RWPE2 (cell line): ENCODE results near the gene OR11H6.
"Not testable (repeated sequence)": the region's sequence is repeated elsewhere in the genome, so short reads cannot be mapped to it uniquely, and the experiment has no call there.

ENCODE experiments used
- ATAC-seq: fragments of 200-7000 bp; cut with Tn5 transposase; 3 replicates; pipeline ENCODE4 v1.9.1; 2021; ENCODE audit warnings: low read depth
- DNase-seq: peaks from one replicate; pipeline ENCODE4 v3.0.0-alpha.2; 2020; ENCODE audit warnings: low spot score
- H3K27ac ChIP-seq: fragments of 450-650 bp; 2 replicates; pipeline ENCODE4 v1.5.1; 2017; ENCODE audit warnings: mild to moderate bottlenecking; ENCODE audit not compliant: poor library complexity, severe bottlenecking
- H3K27me3 ChIP-seq: fragments of 250-450 bp; sonication (Bioruptor Pico); 2 replicates; pipeline ENCODE4 v1.5.1; 2021; ENCODE audit warnings: mild to moderate bottlenecking, moderate library complexity; ENCODE audit not compliant: insufficient read depth, poor library complexity, severe bottlenecking
- H3K36me3 ChIP-seq: fragments of 250-450 bp; sonication (Bioruptor Pico); 2 replicates; pipeline ENCODE4 v1.5.1; 2020; ENCODE audit warnings: low read depth, mild to moderate bottlenecking, moderate library complexity
- H3K4me1 ChIP-seq: fragments of 250-450 bp; sonication (Bioruptor Pico); 2 replicates; pipeline ENCODE4 v1.5.1; 2021; ENCODE audit warnings: mild to moderate bottlenecking, moderate library complexity; ENCODE audit not compliant: insufficient read depth, poor library complexity, severe bottlenecking
- H3K4me3 ChIP-seq: fragments of 250-450 bp; sonication (Bioruptor Pico); 2 replicates; pipeline ENCODE4 v1.5.1; 2021; ENCODE audit warnings: mild to moderate bottlenecking, moderate library complexity; ENCODE audit not compliant: severe bottlenecking
- H3K9me3 ChIP-seq: fragments of 250-450 bp; sonication (Bioruptor Pico); 2 replicates; pipeline ENCODE4 v1.5.1; 2021; ENCODE audit warnings: mild to moderate bottlenecking, moderate library complexity; ENCODE audit not compliant: severe bottlenecking
- TF ChIP-seq, protein P1 (sequence below): fragments of 450-650 bp; IDR thresholded peaks from one replicate; pipeline ENCODE4 v1.5.1; 2017; ENCODE audit warnings: mild to moderate bottlenecking, moderate library complexity; ENCODE audit not compliant: poor library complexity, severe bottlenecking

OR11H6 gene

GRCh38 chr14:20228681-20229080, 5.2 kb downstream of the OR11H6 start, which contains the start of gene OR11H7:
Gene OR11H7, plus strand, starts transcription at chr14:20228981.
- DNase-seq (no peak), ATAC-seq (no peak)
- no peaks in the 10 kb centered on the region for H3K4me1 ChIP-seq
- no peaks in the 10 kb centered on the region for H3K9me3 ChIP-seq
- no peak within 1 kb of the TSS for H3K4me3 ChIP-seq
- H3K27me3 ChIP-seq: peaks cover 14% of the 10 kb centered on the region
- TF ChIP-seq, protein P1, sequence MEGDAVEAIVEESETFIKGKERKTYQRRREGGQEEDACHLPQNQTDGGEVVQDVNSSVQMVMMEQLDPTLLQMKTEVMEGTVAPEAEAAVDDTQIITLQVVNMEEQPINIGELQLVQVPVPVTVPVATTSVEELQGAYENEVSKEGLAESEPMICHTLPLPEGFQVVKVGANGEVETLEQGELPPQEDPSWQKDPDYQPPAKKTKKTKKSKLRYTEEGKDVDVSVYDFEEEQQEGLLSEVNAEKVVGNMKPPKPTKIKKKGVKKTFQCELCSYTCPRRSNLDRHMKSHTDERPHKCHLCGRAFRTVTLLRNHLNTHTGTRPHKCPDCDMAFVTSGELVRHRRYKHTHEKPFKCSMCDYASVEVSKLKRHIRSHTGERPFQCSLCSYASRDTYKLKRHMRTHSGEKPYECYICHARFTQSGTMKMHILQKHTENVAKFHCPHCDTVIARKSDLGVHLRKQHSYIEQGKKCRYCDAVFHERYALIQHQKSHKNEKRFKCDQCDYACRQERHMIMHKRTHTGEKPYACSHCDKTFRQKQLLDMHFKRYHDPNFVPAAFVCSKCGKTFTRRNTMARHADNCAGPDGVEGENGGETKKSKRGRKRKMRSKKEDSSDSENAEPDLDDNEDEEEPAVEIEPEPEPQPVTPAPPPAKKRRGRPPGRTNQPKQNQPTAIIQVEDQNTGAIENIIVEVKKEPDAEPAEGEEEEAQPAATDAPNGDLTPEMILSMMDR: no peak
- H3K27ac ChIP-seq: no peak within 1 kb of the TSS
- no peaks in the 10 kb centered on the region for H3K36me3 ChIP-seq

DNA sequence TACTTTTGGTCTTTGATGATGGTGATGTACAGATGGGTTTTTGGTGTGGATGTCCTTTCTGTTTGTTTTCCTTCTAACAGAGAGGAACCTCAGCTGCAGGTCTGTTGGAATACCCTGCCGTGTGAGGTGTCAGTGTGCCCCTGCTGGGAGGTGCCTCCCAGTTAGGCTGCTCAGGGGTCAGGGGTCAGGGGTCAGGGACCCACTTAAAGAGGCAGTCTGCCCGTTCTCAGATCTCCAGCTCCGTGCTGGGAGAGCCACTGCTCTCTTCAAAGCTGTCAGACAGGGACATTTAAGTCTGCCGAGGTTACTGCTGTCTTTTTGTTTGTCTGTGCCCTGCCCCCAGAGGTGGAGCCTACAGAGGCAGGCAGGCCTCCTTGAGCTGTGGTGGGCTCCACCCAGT, 11.9 kb downstream of the OR11H6 start:
- not testable (repeated sequence) for H3K4me1 ChIP-seq, H3K4me3 ChIP-seq, H3K9me3 ChIP-seq, ATAC-seq, H3K36me3 ChIP-seq, DNase-seq, H3K27me3 ChIP-seq, H3K27ac ChIP-seq

DNA sequence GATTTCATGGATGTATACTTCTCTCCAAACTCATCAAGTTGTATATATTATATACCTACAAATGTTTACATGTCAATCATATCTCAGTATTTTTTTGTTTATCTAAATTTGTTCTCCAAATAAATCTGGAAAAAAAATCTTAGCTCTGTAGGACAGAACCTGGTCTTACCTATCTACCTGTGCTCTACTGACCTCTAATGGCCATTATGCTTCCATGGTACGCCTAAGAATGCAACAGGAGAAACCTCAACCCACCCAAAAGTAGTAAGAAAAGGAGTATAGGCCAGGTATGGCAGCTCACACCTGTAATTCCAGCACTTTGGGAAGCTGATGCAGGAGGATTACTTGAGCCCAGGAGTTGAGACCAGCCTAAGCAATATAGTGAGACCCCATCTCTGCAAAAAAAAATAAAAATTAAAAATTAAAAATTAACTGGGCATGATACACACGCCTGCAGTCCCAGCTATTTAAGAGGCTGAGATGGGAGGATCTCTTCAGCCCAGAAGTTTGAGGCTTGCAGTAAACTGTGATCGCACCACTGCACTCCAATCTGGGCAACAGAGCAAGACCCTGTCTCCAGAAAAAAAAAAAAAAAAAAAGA, 24.2 kb downstream of the OR11H6 start:
- Histone ChIP-seq H3K4me1 (no peaks in the 10 kb centered on the region), H3K9me3 (no peaks in the 10 kb centered on the region), H3K4me3 (no peak overlapping the region), H3K27me3 (no peaks in the 10 kb centered on the region), H3K36me3 (no peaks in the 10 kb centered on the region), H3K27ac (no peak overlapping the region)
- DNase-seq (no peak), ATAC-seq (peak; percentile 84)
- TF ChIP-seq, protein P1: peak; percentile 83

DNA sequence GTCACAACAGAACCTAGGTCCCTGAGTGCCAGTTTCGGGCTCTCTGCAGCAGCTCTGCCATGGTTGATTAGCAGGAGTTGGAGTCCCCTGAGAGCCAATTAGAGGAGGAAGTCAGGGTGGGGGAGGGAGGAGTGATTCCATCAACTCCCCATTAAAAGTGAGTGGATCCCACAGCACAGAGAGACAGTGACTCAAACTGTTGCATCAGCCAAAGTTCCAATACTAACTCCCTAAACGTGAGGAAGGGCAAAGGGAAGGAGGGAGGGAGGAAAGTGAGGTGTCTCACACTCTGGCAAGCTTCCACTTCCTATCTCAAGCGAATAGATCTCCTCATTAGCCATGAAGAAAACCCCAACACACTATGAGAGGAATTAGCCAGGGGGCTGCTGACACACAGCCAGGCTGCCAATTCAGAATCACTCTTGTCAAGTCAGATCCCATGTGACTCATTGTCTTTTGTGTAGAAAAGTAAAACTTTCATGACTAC, 39.2 kb downstream of the OR11H6 start:
- DNase-seq: peak; percentile 79
- peak; percentile 92 for ATAC-seq
- H3K9me3 ChIP-seq: no peaks in the 10 kb centered on the region
- peak overlapping the region; percentile 73 for H3K27ac ChIP-seq
- TF ChIP-seq, protein P1: no peak
- no peaks in the 10 kb centered on the region for H3K36me3 ChIP-seq
- H3K4me1 ChIP-seq: peaks cover 29% of the 10 kb centered on the region
- no peak overlapping the region for H3K4me3 ChIP-seq
- no peaks in the 10 kb centered on the region for H3K27me3 ChIP-seq

DNA sequence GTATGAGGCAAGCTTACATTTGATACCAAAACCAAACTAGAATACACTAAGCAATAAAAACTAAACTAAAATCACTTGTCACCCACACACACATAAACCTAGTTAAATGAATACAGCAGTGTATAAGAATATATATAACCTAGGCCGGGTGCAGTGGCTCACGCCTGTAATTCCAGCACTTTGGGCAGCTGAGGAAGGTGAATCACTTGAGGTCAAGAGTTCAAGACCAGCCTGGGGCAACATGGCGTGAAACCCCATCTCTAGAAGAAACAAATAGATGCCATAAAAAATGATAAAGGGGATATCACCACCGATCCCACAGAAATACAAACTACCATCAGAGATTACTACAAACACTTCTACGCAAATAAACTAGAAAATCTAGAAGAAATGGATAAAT, 40.9 kb downstream of the OR11H6 start:
- not testable (repeated sequence) for H3K27ac ChIP-seq, H3K4me3 ChIP-seq, H3K9me3 ChIP-seq, DNase-seq, ATAC-seq, H3K36me3 ChIP-seq, H3K27me3 ChIP-seq
- H3K4me1 ChIP-seq: peaks cover 29% of the 10 kb centered on the region

DNA sequence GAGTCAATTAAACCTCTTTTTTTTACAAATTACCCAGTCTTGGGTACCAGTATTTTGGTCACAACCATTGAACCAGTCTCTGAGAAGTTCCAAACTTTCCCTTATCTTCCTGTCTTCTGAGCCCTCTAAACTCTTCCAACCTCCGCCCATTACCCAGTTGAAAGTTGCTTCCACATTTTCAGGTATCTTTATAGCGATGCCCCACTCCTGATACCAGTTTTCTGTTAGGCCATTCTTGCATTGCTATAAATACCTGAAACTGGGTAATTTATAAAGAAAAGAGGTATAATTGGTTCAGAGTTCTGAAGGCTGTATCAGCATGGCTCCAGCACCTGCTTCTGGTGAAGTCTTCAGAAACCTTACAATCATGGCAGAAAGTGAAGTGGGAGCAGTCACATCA, 50.6 kb downstream of the OR11H6 start:
- no peak for DNase-seq
- H3K27ac ChIP-seq: no peak overlapping the region
- H3K4me3 ChIP-seq: no peak overlapping the region
- H3K36me3 ChIP-seq: no peaks in the 10 kb centered on the region
- no peaks in the 10 kb centered on the region for H3K27me3 ChIP-seq
- no peak for ATAC-seq
- H3K9me3 ChIP-seq: peaks cover 3% of the 10 kb centered on the region
- TF ChIP-seq, protein P1: no peak
- H3K4me1 ChIP-seq: peaks cover 3% of the 10 kb centered on the region
